Fibroblast of lung (primary cell): Measurements from ENCODE around the gene ZNF580.

Source experiments
- CTCF ChIP-seq, 2 donors: IDR thresholded peaks in 1 of 2; conservative IDR thresholded peaks in 1 of 2; 1 replicate in 1 of 2; 2 replicates in 1 of 2; pipeline ENCODE4 v1.5.1; 2011 to 2012; ENCODE audit warnings: low read length in 2 of 2, control low read depth in 1 of 2, inconsistent platforms in 1 of 2, low read depth in 1 of 2, mild to moderate bottlenecking in 1 of 2
- EZH2 ChIP-seq: IDR thresholded peaks from 2 replicates; pipeline ENCODE4 v1.5.1; 2012; ENCODE audit warnings: low read length, control low read depth, mild to moderate bottlenecking; ENCODE audit errors: missing control alignments

- TF ChIP-seq CTCF (conservative IDR thresholded peaks at IDR 0.05 in 1 of 2, IDR thresholded peaks at IDR 0.05 in 1 of 2; ENCODE audit: low read depth in 1 of 2, low read length in 2 of 2) (no peak), EZH2 (no peak)
Observed at GRCh38 chr19:55680339-55681130, 39.7 kb downstream of the ZNF580 start.
